ENCODE measurements around the gene SCTR.

DNA sequence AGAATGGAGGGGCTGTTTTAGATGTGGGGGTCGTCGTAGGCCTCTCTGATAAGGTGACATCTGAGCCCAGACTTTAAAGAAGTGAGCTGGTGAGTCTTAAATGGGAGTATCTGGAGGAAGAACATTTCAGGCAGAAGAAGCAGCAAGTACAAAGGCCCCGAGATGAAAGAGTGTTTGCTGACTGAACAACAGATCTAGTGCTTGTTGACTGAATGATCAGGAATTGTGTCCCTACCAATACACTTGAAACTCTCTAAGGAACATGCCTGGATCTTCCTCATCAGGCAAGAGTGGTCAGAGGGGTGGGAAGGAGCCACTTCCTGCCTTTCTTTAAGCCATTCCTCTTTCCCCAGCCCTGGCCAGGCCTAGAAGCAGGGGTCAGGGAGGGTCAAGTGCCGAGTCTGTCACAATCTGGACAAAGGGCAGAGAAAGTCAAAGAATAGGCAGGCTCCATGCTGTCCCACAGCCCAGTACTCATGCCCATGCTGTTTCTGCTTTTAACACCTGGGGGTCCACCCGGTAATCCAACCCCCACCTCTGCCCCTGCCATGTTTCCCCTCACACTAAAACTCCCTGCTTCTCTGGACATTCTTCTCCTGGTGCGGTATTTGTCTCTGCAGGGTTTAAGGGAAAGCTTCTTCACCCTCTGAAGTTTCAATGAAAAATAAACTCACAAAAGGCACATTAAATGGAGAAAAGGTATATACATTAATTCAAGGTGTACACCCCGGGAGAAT is 95.6 kb downstream of the SCTR start:
- TF ChIP-seq POLR2AphosphoS5 (IDR thresholded peaks at IDR 0.05; ENCODE audit: low read depth) = no peak
- TF ChIP-seq, protein P1, sequence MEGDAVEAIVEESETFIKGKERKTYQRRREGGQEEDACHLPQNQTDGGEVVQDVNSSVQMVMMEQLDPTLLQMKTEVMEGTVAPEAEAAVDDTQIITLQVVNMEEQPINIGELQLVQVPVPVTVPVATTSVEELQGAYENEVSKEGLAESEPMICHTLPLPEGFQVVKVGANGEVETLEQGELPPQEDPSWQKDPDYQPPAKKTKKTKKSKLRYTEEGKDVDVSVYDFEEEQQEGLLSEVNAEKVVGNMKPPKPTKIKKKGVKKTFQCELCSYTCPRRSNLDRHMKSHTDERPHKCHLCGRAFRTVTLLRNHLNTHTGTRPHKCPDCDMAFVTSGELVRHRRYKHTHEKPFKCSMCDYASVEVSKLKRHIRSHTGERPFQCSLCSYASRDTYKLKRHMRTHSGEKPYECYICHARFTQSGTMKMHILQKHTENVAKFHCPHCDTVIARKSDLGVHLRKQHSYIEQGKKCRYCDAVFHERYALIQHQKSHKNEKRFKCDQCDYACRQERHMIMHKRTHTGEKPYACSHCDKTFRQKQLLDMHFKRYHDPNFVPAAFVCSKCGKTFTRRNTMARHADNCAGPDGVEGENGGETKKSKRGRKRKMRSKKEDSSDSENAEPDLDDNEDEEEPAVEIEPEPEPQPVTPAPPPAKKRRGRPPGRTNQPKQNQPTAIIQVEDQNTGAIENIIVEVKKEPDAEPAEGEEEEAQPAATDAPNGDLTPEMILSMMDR (IDR thresholded peaks at IDR 0.05; ENCODE audit: insufficient read depth, low read length) = no peak
